HG03175 (cell line): ENCODE measurements around the gene PITX1.

Source experiments
- ATAC-seq: cut with Tn5 transposase; IDR thresholded peaks from one replicate; pipeline ENCODE4 v1.9.1; 2021; ENCODE audit warnings: mild to moderate bottlenecking, moderate library complexity; ENCODE audit not compliant: unreplicated experiment

Gene PITX1

GRCh38 chr5:135062216-135063055 lies 28.4 kb upstream of the PITX1 start:
- ATAC-seq: no peak

GRCh38 chr5:135061001-135061400 lies 27.0 kb upstream of the PITX1 start:
- ATAC-seq: no peak

GRCh38 chr5:135060021-135060420 lies 26.0 kb upstream of the PITX1 start:
- ATAC-seq: no peak

GRCh38 chr5:135059000-135059923 lies 25.2 kb upstream of the PITX1 start:
- ATAC-seq: no peak

- ATAC-seq: no peak
Observed at GRCh38 chr5:135058331-135058732, 24.3 kb upstream of the PITX1 start.

- ATAC-seq: no peak
Observed at GRCh38 chr5:135057233-135057632, 23.2 kb upstream of the PITX1 start.

GRCh38 chr5:135056316-135057030 lies 22.4 kb upstream of the PITX1 start:
- ATAC-seq: no peak

- ATAC-seq: no peak
Observed at GRCh38 chr5:135055396-135055795, 21.4 kb upstream of the PITX1 start.

- no peak for ATAC-seq
Observed at GRCh38 chr5:135054546-135054945, 20.5 kb upstream of the PITX1 start.

- no peak for ATAC-seq
Observed at GRCh38 chr5:135053989-135054388, 20.0 kb upstream of the PITX1 start.

- ATAC-seq: peak; percentile 94
Observed at GRCh38 chr5:135053278-135053677, 19.2 kb upstream of the PITX1 start.

- ATAC-seq: no peak
Observed at GRCh38 chr5:135052511-135053145, 18.6 kb upstream of the PITX1 start.

GRCh38 chr5:135051872-135052271 lies 17.8 kb upstream of the PITX1 start:
- ATAC-seq: no peak

- ATAC-seq: no peak
Observed at GRCh38 chr5:135051399-135051798, 17.4 kb upstream of the PITX1 start.

- no peak for ATAC-seq
Observed at GRCh38 chr5:135050244-135050767, 16.3 kb upstream of the PITX1 start.

- ATAC-seq: no peak
Observed at GRCh38 chr5:135048930-135049329, 14.9 kb upstream of the PITX1 start.

- ATAC-seq: no peak
Observed at GRCh38 chr5:135048286-135048685, 14.3 kb upstream of the PITX1 start.

- no peak for ATAC-seq
Observed at GRCh38 chr5:135047347-135047695, 13.3 kb upstream of the PITX1 start.

- ATAC-seq: no peak
Observed at GRCh38 chr5:135046661-135047346, 12.8 kb upstream of the PITX1 start.

GRCh38 chr5:135045488-135045887 lies 11.5 kb upstream of the PITX1 start:
- no peak for ATAC-seq
